Measurements from ENCODE around the gene CETP. TPM values are rescaled to one million over a fixed set of nuclear protein-coding genes. Genes with fewer than 3 reads are reported as not detected.
"Not testable (repeated sequence)": the region's sequence is repeated elsewhere in the genome, so short reads cannot be mapped to it uniquely, and the experiment has no call there.

Gene CETP
- total RNA-seq, 2 donors from 2014 or later: 0.16 to 0.65 TPM

- intact Hi-C loops (cut with DNase I): no loop called here
- peak; percentile 74 to 76 for ATAC-seq
- peak; percentile 82 for DNase-seq
These were observed 28.8 kb upstream of the CETP start for GRCh38 chr16:56932721-56933619.

DNA sequence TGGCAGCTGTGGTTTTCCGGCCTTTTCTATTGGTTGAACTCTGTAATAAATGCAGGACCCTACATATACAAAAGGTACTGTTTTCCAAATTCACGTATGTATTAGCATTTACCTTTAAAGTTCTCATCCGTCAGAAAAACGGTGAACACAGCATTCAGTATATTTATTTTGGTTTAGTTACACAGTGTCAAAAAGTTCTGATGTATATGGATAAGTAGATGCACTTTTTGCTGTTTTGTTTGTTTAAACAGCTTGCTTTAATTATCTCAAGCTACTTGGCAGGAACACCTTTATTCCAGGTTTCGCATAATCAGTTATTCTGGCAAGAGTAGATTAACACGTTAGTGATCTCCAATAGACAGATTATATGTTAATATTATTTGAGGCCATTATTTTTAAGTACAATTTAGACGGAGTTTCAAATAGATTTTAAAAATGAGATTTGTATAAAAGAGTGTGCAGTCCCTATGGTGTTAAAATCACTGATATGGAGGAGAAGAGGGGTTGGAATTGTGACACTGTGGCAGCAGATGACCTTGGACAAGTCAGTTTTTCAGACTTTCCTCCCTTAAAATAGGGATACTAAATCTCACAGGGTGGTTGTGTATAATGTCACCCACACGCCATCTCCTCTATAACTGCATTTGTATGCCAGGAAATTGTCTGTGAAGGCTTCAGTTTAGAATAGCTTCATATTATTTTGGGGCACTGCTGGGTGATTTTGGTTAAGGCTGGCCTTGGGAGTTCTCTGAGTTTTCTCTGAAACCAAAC lies 27.7 kb upstream of the CETP start:
- intact Hi-C loops (cut with DNase I): no loop called here
- DNase-seq (no peak), ATAC-seq (no peak)

GRCh38 chr16:56934599-56935145 lies 27.1 kb upstream of the CETP start:
- DNase-seq; ATAC-seq; intact Hi-C loops (cut with DNase I): not testable (repeated sequence)

- ATAC-seq: no peak
- DNase-seq: no peak
- intact Hi-C loops (cut with DNase I): no loop called here
These were observed 26.5 kb upstream of the CETP start for GRCh38 chr16:56935201-56935600.

DNA sequence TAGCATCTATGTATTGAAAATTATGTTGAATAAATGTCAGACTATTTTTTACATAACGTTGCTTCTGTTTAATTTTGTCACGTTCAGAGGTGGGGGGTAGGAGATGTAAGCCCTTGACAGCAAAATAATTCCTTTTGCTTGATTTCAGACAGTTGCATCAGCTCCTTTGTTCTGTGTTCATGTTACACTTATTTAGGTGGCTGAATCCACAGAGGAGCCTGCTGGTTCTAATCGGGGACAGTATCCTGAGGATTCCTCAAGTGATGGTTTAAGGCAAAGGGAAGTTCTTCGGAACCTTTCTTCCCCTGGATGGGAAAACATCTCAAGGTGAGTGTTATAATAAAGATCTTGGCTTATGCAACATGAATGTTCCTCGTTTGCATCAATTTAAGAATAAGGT lies 25.3 kb upstream of the CETP start:
- DNase-seq (no peak), ATAC-seq (no peak)
- intact Hi-C loops (cut with DNase I): no loop called here

DNA sequence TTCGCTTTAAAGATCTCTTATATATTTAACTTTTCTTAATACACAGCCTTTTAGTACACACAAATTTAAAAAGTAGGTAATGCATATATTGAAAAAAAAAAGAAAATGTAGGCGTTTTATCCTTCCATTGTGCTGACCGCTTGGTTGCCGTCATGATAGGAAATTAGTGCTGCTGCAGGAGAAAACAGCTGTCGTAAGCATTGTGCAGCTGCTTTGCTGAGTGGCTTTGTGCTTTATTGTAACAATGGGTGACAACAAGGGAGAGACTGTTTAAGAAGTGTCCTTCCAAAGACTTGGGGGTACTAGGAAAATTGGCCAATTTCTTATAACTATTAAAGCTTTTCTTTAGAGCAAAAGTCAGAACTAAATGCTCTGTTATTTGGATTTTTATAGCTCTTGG lies 24.8 kb upstream of the CETP start:
- ATAC-seq (no peak), DNase-seq (no peak)
- intact Hi-C loops (cut with DNase I): no loop called here

DNA sequence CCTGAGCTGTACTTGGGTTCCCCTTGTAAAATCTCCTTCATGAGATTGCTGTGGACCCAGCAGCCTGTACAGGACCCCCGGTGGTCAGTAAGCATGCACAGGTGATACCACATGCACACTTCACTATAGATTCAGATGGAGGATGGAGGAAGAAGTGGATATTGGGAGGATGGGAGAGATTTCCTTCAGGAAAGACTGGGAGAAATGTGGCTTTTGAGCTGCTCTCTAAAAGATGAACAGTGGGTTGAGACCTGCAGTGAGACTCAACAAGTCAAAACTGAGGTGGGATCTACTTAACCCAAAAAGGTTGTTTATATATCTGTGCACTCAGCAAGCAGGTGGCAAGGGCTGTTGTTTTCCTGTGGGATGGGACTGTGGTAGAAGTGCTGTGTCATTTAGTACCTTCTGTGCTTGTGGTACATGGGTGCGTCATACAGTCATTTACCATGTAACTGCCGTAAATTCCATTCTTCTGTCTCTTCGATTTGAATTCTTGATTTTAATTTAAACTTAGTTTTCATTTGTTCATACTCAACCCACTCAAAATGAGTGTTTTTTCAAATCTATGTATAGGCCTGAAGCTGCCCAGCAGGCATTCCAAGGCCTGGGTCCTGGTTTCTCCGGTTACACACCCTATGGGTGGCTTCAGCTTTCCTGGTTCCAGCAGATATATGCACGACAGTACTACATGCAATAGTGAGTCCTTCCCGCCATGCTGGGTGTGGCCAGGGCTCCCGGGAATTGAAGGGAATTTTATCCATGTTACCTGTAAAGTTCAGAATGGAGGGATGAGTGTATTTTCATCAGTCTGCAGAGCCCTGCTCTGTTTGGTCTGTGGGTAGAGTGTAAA lies 22.9 kb upstream of the CETP start:
- ATAC-seq (peak; percentile 9 to 19), DNase-seq (no peak)
- intact Hi-C loops (cut with DNase I): no loop called here

- intact Hi-C loops (cut with DNase I): no loop called here
- ATAC-seq (no peak), DNase-seq (no peak)
These were observed 21.9 kb upstream of the CETP start for GRCh38 chr16:56939801-56940200.

- intact Hi-C loops (cut with DNase I): no loop called here
- DNase-seq: no peak
- ATAC-seq: no peak
These were observed 20.7 kb upstream of the CETP start for GRCh38 chr16:56941092-56941491.

GRCh38 chr16:56941856-56942331 lies 19.9 kb upstream of the CETP start:
- no peak for ATAC-seq
- intact Hi-C loops (cut with DNase I): no loop called here

DNA sequence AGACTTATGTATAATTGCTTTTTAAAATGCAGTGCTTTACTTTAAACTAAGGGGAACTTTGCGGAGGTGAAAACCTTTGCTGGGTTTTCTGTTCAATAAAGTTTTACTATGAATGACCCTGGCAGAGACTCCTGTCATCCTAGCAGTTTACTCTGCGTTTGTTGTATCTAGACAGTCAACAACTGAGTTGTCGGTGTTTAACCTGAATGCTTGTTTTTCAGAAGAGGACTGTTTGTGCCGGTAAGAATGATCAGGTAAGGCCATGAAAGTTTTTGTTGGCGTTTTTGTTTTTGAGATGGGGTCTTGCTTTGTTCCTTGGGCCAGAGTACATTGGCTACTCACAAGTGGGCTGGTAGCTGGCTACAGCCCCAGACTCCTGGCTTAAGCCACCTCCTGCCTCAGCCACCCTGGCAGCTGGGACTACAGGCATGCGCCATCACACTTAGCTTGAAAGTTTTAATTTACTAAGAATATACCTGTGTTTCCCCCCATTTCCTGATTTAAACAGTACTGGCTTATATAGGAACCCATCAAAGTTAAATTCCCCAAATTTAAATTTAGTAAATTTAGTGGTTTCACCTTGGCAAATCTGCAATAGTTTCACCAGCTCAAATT lies 17.9 kb upstream of the CETP start:
- intact Hi-C loops (cut with DNase I): no loop called here
- DNase-seq: no peak
- no peak for ATAC-seq

More at GRCh38 chr16:56941856-56942331, 19.9 kb upstream of the CETP start:
- no peak for DNase-seq

DNA sequence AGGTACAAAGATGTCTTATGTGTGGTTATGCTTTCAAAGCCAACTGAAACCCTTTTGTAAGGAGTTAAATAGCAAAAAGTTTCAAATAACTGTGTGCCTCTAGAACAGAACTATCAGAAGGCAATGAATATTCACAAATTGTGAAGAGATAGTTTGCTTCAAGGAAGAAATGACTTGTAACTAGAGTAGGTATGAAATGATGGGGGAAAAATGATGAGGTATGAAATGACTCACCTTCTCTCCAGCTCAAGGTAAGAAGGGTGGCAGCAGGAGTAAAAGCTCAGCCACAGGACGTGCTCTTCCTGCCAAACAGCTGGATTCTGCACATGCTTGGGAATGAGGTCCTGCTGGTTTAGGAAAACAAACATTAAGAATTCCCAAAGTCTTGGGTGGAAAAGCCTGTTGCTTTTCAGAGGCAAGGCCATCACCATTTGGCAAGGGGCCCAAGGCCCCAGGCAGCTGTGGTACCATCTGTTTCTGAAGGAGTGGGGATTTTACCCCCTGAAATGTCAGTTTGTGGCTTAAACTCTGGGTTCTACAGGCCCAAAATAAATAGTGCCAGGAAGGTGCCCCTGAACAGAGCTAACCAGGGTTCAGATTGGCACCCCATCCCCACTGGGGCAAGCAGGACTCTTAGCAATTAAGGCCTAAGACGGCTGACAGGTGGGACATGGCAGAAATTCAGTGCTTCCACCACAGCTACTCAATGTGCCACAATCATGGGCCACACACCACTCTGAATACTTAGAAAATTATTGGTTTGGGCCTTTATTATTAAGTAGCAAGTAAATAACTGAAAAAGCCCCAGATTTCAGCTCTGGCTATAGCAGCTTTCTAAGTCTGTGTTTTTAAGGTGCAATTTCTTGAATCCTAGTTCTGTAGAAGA lies 16.6 kb upstream of the CETP start:
- ATAC-seq: no peak
- no peak for DNase-seq
- intact Hi-C loops (cut with DNase I): no loop called here

DNA sequence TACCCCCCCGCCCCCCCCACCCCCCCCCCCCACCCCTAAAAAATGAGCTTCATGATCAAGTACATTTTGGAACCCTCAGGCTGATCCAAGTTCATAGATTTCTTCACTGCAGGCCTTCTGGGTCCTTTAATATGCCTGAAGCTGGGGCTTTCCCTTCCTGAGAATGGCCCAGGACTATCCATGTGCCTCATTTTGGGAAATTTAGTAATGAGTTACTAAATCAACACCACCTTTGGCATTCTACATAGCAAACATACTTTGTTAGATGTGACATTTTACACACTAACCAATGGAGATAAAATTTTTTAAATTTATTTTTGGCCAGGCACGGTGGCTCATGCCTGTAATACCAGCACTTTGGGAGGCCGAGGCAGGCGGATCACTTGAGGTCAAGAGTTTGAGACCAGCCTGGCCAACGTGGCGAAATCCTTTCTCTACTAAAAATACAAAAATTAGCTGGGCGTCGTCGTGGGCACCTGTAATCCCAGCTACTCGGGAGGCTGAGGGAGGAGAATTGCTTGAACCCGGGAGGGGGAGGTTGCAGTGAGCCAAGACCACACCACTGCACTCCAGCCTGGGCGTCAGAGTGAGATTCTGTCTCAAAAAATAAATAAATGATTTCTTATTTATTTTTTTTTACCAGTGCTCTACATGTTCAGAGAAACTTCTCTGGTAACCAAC lies 15.8 kb upstream of the CETP start:
- DNase-seq: no peak
- ATAC-seq: no peak
- intact Hi-C loops (cut with DNase I): no loop called here

- ATAC-seq: peak in 1 of 2 donors; percentile 6
- DNase-seq: no peak
- intact Hi-C loops (cut with DNase I): no loop called here
These were observed 14.8 kb upstream of the CETP start for GRCh38 chr16:56946767-56947603.

- intact Hi-C loops (cut with DNase I): no loop called here
- no peak for ATAC-seq
- no peak for DNase-seq
These were observed 14.2 kb upstream of the CETP start for GRCh38 chr16:56947604-56947995.

- ATAC-seq (no peak), DNase-seq (no peak)
- intact Hi-C loops (cut with DNase I): no loop called here
These were observed 13.5 kb upstream of the CETP start for GRCh38 chr16:56948234-56948633.

Data from left cardiac atrium (tissue), 4 donors.